K562 (cell line): ENCODE results near the gene RBM18. TPM values are rescaled to one million over a fixed set of nuclear protein-coding genes. Genes with fewer than 3 reads are reported as not detected.
A peak's percentile ranks its signal among the peaks of the same experiment; 100 is the strongest.

Source experiments
- AFF4 ChIP-seq: sonication (generic); formaldehyde crosslinking; IDR thresholded peaks from 2 replicates; pipeline ENCODE4 v1.8.0; 2023; ENCODE audit warnings: mild to moderate bottlenecking, missing genetic modification reagents
- E2F6 ChIP-seq, 2 experiments: IDR thresholded peaks; 2 replicates each; pipeline ENCODE4 v1.6.1; 2011; ENCODE audit warnings: borderline replicate concordance in 1 of 2, control low read depth in 1 of 2, low read depth in 1 of 2, low read length in 1 of 2, mild to moderate bottlenecking in 1 of 2, mixed read lengths in 1 of 2, moderate library complexity in 1 of 2; ENCODE audit not compliant: insufficient read depth in 1 of 2, insufficient read length in 1 of 2, poor library complexity in 1 of 2, severe bottlenecking in 1 of 2; ENCODE audit errors: extremely low read depth in 1 of 2
- THAP12 ChIP-seq: fragments of 250-450 bp; sonication (Bioruptor Pico); IDR thresholded peaks from 2 replicates; pipeline ENCODE4 v1.9.0; 2021; ENCODE audit warnings: mild to moderate bottlenecking, inconsistent platforms
- ZBTB40 ChIP-seq, 2 experiments: fragments of 450-650 bp in 1 of 2; sonication (generic) in 1 of 2; formaldehyde crosslinking in 1 of 2; IDR thresholded peaks; 2 replicates each; pipeline versions ENCODE4 v1.7.1 to v1.9.0; 2016 to 2022; ENCODE audit warnings: inconsistent platforms in 1 of 2, mild to moderate bottlenecking in 1 of 2, missing genetic modification reagents in 1 of 2
- ZFX ChIP-seq: sonication (generic); formaldehyde crosslinking; IDR thresholded peaks from 2 replicates; pipeline ENCODE4 v1.8.0; 2022; ENCODE audit warnings: mild to moderate bottlenecking, missing genetic modification reagents, moderate library complexity
- ZNF764 ChIP-seq: fragments of 250-450 bp; sonication (Bioruptor Pico); IDR thresholded peaks from 2 replicates; pipeline ENCODE4 v1.4.0; 2020; ENCODE audit warnings: low read depth, mild to moderate bottlenecking, moderate library complexity
- ZNF780A ChIP-seq: fragments of 250-450 bp; sonication (Bioruptor Pico); IDR thresholded peaks from 2 replicates; pipeline ENCODE4 v1.5.0; 2021; ENCODE audit warnings: mild to moderate bottlenecking
- polyA plus RNA-seq, 8 experiments: library from polyadenylated mRNA; depleted of rRNA in 4 of 8; stranded (reverse) in 5 of 8; unstranded in 3 of 8; fragments of >200 nt; fragmentation: Nextera tagmentation in 2 of 8; fragmentation: Illumina TruSeq in 1 of 8; extraction: Ambion mirVana in 2 of 8; extraction: Trizol in 1 of 8; gene quantifications; 2 replicates each; pipeline versions ENCODE4 v1.2.1 to v1.2.3, GENCODE V29; 2011 to 2014; ENCODE audit warnings: inconsistent platforms in 1 of 8, missing spikeins in 1 of 8
- total RNA-seq, 7 experiments: library from RNA; depleted of rRNA in 6 of 7; stranded (reverse); fragments of >200 nt in 6 of 7; fragmentation: Illumina TruSeq in 2 of 7; extraction: Trizol in 2 of 7; gene quantifications; 2 replicates each; pipeline versions ENCODE4 v1.2.1 to v1.2.3, GENCODE V29; 2011 to 2021; ENCODE audit warnings: low replicate concordance in 1 of 7

The RBM18 gene
- total and polyA plus RNA-seq, 9 of the 15 experiments (the other 6 are each of a cell fraction or from before 2014, with no cell fraction given), result 7.9 to 86.3 (median 34.0) TPM

- TF ChIP-seq ZBTB40 (IDR thresholded peaks at IDR 0.05) (0 out of 2 replicates have a peak, but pooled peaks have one; percentile 10), ZBTB40 (CRISPR knock-in tag; IDR thresholded peaks at IDR 0.05) (no peak), AFF4 (CRISPR knock-in tag) (0 out of 2 replicates have a peak, but pooled peaks have one; percentile 30), ZNF764 (CRISPR knock-in tag) (no peak), ZFX (peak; percentile 38), E2F6 (IDR thresholded peaks at IDR 0.05; ENCODE audit: borderline replicate concordance in 1 of 2, extremely low read depth in 1 of 2, insufficient read depth in 1 of 2, insufficient read length in 1 of 2, low read depth in 1 of 2, low read length in 1 of 2, poor library complexity in 1 of 2, severe bottlenecking in 1 of 2) (peak; percentile 97 to 98), THAP12 (CRISPR knock-in tag) (0 out of 2 replicates have a peak, but pooled peaks have one; percentile 20), ZNF780A (CRISPR knock-in tag) (no peak)
Observed at GRCh38 chr9:122213589-122214413, 50.8 kb downstream of the RBM18 start (continued).
